ENCODE measurements around the gene SLC18B1. TPM values are rescaled to one million over a fixed set of nuclear protein-coding genes. Genes with fewer than 3 reads are reported as not detected.
A peak's percentile ranks its signal among the peaks of the same experiment; 100 is the strongest.

SLC18B1 gene
- total RNA-seq, 6 donors from 2014 or later = 3.6 to 12.0 (median 6.2) TPM

- Histone ChIP-seq H3K27ac (peak overlapping the region in 2 of 4 donors; percentile 6 to 44), H3K9me3 (no peaks in the 10 kb centered on the region), H3K27me3 (no peaks in the 10 kb centered on the region), H3K36me3 (peaks cover 20 to 44% (median 27%) of the 10 kb centered on the region in 4 donors), H3K4me3 (no peak overlapping the region), H3K4me1 (peaks cover 12 to 39% (median 18%) of the 10 kb centered on the region in 4 donors)
- 59 to 66% methylated on average over 5 of the region's 5 CpGs for WGBS, 2 donors
- TF ChIP-seq EP300 (IDR thresholded peaks at IDR 0.05) (no peak), POLR2A (IDR thresholded peaks at IDR 0.05) (peak in 1 of 4 donors; percentile 23)
- DNase-seq (no peak), ATAC-seq (ENCODE audit: low FRiP score in 2 of 2) (peak in 1 of 2 donors; percentile 28)
Measured at GRCh38 chr6:132820629-132821381, 22.4 kb upstream of the SLC18B1 start.

GRCh38 chr6:132819405-132820161 is 21.1 kb upstream of the SLC18B1 start:
- Histone ChIP-seq H3K4me3 (no peak overlapping the region), H3K9me3 (no peaks in the 10 kb centered on the region), H3K27me3 (no peaks in the 10 kb centered on the region), H3K27ac (no peak overlapping the region), H3K4me1 (peaks cover 21 to 51% (median 24%) of the 10 kb centered on the region in 4 donors), H3K36me3 (peaks cover 20 to 48% (median 28%) of the 10 kb centered on the region in 4 donors)
- ATAC-seq (ENCODE audit: low FRiP score in 2 of 2) = no peak
- 84 to 97% methylated on average over 4 of the region's 4 CpGs for WGBS, 2 donors
- TF ChIP-seq POLR2A (IDR thresholded peaks at IDR 0.05) (peak in 1 of 4 donors; percentile 8), EP300 (IDR thresholded peaks at IDR 0.05) (no peak)
- DNase-seq = no peak

GRCh38 chr6:132818404-132819359 is 20.2 kb upstream of the SLC18B1 start:
- no peaks in the 10 kb centered on the region for H3K27me3 ChIP-seq
- H3K9me3 ChIP-seq = no peaks in the 10 kb centered on the region
- H3K27ac ChIP-seq = peak overlapping the region in 1 of 4 donors; percentile 59
- peaks cover 21 to 51% (median 24%) of the 10 kb centered on the region in 4 donors for H3K4me1 ChIP-seq
- TF ChIP-seq CTCF (IDR thresholded peaks at IDR 0.05) = no peak
- no peak for TF ChIP-seq EP300 (IDR thresholded peaks at IDR 0.05)
- no peak for TF ChIP-seq POLR2A (IDR thresholded peaks at IDR 0.05)
- no peak for TF ChIP-seq POLR2AphosphoS5 (IDR thresholded peaks at IDR 0.05)
- ATAC-seq (ENCODE audit: low FRiP score in 2 of 2) (no peak), DNase-seq (no peak)
- peaks cover 20 to 48% (median 28%) of the 10 kb centered on the region in 4 donors for H3K36me3 ChIP-seq
- 56 to 77% methylated on average over 6 of the region's 6 CpGs for WGBS, 2 donors
- H3K4me3 ChIP-seq = no peak overlapping the region

- Histone ChIP-seq H3K4me3 (no peak overlapping the region), H3K9me3 (no peaks in the 10 kb centered on the region), H3K27ac (peak overlapping the region in 1 of 4 donors; percentile 59), H3K36me3 (peaks cover 20 to 48% (median 28%) of the 10 kb centered on the region in 4 donors), H3K4me1 (peaks cover 21 to 51% (median 22%) of the 10 kb centered on the region in 4 donors), H3K27me3 (no peaks in the 10 kb centered on the region)
- no peak for DNase-seq
- TF ChIP-seq EP300 (IDR thresholded peaks at IDR 0.05) (no peak), CTCF (IDR thresholded peaks at IDR 0.05) (no peak), POLR2A (IDR thresholded peaks at IDR 0.05) (no peak), POLR2AphosphoS5 (IDR thresholded peaks at IDR 0.05) (no peak)
- WGBS, 2 donors = 83 to 87% methylated on average over 10 of the region's 10 CpGs
- no peak for ATAC-seq (ENCODE audit: low FRiP score in 2 of 2)
Measured at GRCh38 chr6:132817554-132818403, 19.3 kb upstream of the SLC18B1 start.

DNA sequence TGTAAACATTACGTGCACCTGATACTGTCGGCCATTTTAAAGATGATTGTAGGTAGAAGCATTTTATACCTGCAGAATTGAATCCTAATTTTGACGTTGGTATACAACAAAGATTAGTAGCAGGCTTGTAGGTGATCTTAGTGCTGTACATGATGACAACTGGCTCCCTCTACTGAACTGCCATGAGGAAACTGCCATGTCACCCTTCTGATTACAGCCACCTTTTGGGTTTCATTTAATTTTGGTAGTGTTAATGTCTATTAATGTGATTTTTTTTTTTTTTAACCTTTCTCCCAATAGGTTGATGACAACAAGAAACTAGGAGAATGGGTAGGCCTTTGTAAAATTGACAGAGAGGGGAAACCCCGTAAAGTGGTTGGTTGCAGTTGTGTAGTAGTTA is 18.2 kb upstream of the SLC18B1 start:
- no peaks in the 10 kb centered on the region for H3K27me3 ChIP-seq
- DNase-seq (no peak), ATAC-seq (ENCODE audit: low FRiP score in 2 of 2) (no peak)
- no peaks in the 10 kb centered on the region for H3K9me3 ChIP-seq
- 64 to 65% methylated on average over 4 of the region's 4 CpGs for WGBS, 2 donors
- H3K4me3 ChIP-seq = peak overlapping the region in 1 of 4 donors; percentile 94
- H3K4me1 ChIP-seq = peaks cover 21 to 60% (median 26%) of the 10 kb centered on the region in 4 donors
- H3K36me3 ChIP-seq = peaks cover 20 to 48% (median 28%) of the 10 kb centered on the region in 4 donors
- no peak for TF ChIP-seq POLR2AphosphoS5 (IDR thresholded peaks at IDR 0.05)
- no peak for TF ChIP-seq CTCF (IDR thresholded peaks at IDR 0.05)
- no peak for TF ChIP-seq POLR2A (IDR thresholded peaks at IDR 0.05)
- no peak for TF ChIP-seq EP300 (IDR thresholded peaks at IDR 0.05)
- peak overlapping the region in 1 of 4 donors; percentile 91 for H3K27ac ChIP-seq
